Ramos (cell line): ENCODE results near the gene MAP4K3.

Source experiments
- in situ Hi-C: fragments of 300-500 bp; cut with MboI; formaldehyde crosslinking; loops from one replicate; pipeline ENCODE4 v1.14.3; 2022; ENCODE audit warnings: low sequenced_read_pairs; ENCODE audit not compliant: unreplicated experiment

MAP4K3 gene

DNA sequence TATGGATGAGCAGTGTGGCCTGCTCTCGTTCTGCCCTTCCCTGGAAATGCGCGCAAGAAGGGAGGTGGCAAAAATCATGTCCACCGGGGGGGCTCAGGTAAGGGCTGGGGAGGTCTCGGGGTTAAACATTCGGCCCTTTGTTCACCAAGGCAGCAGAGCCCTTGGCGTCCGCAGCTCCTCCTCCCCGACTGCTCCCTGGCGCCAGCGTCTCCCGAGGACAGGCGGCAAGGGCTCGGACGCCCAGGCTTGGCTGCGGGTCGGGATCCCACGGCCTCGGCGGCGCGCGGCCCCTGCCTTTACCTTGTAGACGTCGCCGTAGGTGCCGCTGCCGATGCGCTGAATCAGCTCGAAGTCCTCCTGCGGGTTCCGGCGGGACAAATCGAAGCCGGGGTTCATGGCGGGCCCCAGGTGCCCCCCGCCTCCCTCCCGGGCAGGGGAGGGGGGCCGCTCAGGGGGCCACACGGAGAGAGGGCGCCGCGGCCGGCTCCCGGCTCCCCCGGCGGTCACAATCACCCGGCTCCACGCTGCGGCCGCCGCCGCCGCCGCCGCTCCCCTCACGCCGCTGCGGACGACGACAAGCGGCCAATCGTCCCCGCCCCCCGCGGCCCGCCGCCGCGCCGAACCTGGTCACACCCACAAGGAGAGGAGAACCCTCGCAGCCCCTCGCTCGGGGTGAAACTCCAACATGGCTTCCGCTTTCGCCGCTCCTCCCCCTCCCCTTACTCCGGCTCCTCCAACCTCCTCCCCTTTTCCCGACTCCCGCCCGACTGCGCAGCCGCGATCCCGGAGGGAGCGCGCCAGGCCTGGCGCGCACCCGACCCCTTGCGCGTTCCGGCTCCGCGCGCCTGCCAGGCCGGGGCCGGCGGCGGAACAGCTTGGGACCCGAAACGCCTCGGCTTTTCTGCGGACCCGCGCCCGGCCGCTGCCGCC is at the start of gene MAP4K3:
TSS of gene MAP4K3 (minus strand) at position 694 of the 930 bp plus-strand sequence. CDS start at position 396, 298 bp downstream.
- in situ Hi-C loops = no loop called here

DNA sequence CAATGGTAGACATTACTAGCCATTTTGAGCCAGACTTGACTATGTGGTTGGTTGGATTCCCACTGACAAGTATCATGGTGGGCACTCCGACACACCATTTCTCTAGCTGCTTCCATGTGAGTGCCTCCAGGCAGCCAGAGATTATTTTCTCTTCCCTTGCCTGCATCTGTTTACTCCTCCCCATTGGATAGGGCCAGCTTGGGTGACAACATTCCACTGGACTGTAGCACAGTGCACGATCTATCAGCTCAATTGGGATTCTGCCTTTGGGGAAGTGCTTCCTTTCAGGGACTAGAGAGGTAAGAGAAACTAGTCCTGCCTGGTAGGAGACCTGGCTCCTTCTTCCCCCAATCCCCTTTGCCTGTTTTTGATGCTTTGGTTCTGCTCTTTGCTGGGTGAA is 49.0 kb upstream of the MAP4K3 start:
- in situ Hi-C loops = no loop called here

DNA sequence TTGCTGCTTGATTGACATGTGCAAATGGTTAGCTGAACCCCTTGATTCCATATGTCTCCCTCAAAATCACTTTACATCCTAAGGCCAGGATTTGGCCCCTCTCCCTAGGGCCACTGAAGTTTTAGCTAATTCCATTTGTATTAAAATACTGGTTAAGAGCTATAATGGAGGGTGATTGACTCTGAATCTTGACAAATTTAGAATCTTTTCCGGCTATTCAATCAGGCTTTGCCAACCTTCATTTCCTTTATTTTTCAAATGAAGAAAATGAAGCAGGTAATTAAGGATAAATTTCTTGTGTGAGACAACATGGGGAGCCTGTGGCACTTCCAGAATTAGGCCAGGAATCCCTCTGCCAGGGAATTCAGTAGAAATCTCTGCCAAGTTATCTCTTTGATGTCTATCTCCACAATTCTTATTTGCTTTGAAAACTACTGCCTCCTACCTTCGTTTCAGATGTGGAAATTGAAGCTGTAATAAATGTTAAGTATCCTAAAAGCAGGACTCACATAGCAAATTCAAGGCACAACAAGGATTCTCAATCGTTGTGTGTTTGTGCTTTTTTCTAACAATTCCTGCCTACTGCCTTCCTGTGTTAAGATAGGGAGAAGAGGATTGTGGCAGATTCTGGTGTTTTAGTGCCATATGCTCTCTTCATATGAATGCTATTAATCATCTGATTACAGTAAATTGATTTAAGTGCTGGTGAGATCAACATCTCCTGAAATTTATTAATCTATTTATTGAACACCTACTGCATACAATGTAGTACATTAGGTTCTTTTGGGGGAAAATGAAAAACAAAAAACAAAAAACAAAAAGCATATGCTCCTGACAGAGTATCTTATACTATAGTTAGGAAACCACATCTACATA is 47.8 kb upstream of the MAP4K3 start:
- in situ Hi-C loops = no loop called here

DNA sequence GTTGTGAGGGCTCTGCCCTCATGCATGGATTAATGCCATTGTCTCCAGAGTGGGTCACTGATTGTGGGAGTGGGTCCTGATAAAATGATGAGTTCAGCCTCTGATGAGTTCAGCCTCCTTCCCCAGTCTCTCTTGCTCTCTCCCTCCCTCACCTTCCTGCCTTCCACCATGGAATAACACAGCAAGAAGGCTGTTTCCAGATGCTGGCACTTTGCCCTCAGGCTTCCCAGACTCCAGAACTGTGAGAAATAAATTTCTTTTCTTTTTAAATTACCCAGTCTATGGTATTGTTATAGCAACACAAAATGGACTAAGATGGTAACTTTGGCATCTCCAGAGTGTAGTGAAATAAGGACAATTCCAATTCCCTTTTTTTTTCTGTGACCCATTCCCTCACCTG is 47.1 kb upstream of the MAP4K3 start:
- in situ Hi-C loops = no loop called here

DNA sequence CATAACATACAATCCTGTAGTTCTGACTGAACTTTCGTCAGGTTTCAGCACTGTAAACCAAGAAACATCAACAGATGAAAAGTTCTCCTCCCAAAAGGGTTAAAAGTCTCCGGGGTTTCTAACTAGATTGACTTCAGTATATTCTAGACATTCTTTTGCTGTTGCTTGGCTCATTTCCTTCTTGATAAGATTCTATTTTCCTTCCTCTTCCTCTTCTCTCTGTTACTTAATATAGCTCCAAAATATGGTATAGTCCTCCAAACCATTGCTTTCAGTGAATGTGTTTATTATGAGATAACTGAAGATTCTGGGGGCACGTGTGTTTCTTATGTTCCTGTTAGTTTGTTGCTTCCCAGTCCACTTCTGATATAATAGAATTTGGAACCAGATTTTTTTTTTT is 46.4 kb upstream of the MAP4K3 start:
- in situ Hi-C loops = no loop called here

DNA sequence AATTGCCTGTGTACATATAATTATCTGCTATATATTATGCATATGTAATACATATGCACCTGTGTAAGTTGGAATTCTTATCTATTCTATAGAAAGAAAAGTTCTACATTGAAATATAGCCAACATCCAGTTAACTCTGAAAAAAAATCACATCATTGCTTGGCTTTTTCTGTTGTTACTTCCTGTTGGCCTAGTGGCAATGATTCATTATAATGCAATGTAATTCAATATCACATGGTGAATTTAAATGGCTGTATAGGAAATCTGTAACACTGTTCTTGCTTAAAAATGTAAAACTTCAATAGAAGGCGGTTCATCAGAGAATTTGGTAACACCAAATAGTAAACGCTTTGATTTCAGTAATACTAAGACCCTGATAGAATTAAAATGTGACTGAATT is 44.5 kb upstream of the MAP4K3 start:
- in situ Hi-C loops = no loop called here

DNA sequence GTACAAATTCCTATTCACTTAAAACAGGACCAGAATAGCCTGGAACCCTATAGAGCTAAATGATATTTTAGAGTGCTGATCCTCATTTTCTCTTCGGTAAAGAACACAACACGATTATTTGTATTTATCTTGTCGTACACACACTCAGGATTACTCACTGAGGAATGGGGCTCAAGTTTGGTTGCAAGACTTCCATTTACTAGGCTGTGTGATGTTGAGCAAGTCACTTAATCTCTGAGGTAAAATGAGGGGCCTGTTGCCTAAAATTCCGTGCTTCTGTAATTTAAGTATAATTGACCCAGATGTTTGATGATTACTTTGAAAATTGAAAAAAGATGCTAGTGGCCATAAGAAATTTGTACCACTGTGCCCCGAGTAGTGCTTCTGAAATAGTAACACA is 42.6 kb upstream of the MAP4K3 start:
- in situ Hi-C loops = no loop called here

DNA sequence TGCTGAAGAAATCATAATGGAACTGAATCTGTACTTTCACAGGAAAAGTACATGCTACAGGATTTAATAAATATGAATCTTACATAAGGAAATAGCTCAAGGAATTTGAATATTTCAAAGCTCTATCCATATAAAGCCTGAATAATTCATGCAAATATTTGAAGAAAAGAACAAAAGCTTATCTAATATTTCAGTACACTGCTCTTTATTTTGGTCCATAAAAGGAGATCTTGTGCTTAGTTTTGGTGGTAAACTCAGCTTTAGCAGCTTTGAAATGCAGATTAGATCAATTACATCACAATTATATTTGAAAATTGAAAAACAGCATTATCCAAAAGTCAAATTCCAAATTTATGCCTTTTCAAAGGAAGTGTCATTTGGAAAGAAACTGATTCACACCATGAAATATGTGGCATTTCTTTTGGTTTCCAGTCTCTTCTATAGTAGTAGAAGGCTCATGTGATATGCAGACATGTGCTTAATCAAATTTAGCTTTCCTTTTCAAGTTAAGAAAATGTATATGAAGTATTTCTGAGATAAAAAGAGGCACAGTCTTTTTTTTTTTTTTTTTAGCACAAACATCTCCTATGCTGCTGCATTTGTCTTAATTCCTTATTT is 42.1 kb upstream of the MAP4K3 start:
- in situ Hi-C loops = no loop called here

DNA sequence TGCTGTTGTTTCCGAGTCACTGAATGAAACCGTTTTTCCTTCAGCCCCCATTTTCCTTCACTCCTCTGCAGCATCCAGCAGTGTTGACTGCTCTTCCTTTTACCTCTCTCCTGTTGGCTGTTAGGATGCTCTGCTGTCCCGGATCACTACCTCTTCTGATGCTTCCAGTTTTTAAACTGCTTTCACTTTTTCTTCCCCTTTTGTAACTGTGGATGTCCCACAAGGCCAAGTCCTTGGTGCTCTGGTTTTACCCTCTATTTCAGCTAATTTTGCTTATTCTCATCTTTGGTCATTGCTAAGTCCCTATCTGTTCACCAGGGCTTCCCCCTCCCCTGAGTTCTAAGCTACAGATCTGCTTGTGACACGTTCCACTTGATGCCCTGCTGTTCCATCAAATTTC is 39.4 kb upstream of the MAP4K3 start:
- in situ Hi-C loops = no loop called here

DNA sequence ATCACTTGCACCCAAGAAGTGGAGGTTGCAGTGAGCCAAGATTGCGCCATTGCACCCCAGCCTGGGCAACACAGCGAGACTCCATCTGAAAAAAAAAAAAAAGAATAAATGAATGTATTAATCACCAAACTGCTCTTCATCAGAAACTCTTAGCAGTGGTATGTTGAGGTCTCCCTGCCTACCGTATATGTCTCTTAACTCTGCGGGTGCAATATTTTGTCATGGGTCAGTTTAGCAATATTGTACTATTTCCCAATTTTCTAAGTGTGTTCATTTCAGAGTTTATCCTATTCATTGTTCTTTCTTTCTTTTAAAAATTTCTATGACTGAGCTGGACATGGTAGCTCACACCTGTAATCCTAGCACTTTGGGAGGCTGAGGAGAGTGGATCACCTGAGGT is 37.9 kb upstream of the MAP4K3 start:
- in situ Hi-C loops = no loop called here

DNA sequence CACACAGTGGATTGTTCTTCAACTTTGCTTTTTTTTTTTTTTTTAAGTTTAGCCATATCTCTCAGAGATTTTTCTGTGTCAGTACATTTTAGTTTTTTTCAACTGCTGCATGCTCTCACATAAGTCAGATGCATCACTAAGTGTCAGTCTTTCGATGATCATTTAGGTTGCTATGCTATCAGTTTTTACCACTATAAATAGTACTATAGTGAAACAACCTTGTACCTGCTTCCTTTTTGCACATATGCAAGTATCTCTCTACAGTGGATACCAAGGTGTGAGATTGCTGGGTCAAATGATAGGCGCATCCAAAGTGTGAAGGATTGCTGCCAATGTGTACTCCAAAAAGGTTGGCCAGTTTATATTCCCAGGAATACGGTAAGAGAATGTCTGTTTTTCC is 33.5 kb upstream of the MAP4K3 start:
- in situ Hi-C loops = no loop called here

DNA sequence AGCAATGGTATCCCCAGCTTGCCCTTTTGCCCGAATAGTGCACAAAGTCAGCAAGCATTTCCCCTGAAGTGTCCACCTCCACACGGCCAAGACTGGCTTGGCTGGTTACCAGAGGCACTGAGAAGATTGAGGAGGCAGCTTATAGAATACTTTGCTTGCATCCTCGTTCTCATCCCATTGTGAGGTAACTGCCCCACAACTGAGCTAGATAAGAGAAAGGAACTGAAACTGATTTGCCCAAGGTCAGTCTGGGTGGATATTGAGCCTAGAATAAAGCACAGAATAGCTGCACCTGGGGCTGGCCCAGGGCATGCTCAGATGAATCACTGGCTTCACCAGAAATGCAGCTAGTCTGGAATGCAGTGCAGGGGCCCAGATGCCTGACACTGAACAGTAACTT is 32.7 kb upstream of the MAP4K3 start:
- in situ Hi-C loops = no loop called here

DNA sequence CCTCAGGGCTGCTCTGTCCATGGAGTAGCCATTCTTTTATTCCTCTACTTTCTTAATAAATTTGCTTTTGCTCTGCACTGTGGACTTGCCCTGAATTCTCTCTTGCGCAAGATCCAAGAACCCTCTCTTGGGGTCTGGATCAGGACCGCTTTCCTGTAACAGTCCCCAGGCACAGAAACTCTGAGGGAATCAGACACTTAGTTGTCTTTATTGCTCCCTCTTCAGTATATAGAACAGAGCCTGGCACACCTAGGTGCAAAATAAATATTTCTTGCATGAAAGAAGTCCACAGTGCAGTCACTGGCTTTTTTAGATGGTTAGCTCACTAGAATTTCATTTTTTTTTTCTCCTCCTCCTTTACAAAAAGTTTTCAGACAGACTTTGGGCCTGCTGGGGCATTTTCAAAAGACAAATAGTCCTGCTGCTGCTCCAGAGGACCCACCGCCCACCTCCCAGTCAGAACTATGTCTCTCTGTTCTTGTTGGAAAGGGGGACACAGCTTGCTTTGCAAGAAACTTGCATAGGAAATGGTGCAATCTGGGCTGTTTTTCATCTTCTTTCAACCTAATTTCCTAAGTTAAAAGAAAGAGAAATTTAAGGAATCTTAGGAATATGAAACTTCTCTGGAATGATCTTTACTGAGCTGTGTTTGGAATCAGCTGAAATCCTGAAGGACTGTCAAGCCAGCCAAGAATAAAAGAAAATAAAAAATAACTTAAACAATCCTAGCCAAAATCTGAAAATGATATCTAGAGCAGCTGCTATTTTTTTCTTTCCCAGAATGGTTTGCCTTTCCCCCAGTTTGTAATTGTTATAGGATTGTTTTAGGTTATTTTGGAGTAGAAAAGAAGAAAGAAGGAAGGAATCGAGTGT is 31.7 kb upstream of the MAP4K3 start:
- in situ Hi-C loops = no loop called here

DNA sequence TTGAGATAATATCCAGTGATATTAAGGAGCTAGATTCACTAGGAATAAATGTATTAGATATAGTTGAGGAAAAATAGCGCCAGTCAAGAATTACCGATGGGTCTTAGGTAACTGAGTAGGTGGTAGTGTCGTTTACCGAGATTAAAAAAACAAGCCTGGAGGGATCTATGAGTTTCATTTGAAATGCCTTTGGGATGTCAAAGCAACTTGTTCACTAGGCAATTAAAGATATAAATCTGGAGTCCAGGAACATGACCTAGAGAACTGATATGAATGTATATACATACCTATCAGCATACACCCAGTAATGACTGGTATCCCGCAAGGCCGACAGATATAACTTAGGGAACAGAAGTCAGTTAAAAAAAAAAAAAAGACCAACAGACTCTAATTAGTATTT is 29.2 kb upstream of the MAP4K3 start:
- in situ Hi-C loops = no loop called here

DNA sequence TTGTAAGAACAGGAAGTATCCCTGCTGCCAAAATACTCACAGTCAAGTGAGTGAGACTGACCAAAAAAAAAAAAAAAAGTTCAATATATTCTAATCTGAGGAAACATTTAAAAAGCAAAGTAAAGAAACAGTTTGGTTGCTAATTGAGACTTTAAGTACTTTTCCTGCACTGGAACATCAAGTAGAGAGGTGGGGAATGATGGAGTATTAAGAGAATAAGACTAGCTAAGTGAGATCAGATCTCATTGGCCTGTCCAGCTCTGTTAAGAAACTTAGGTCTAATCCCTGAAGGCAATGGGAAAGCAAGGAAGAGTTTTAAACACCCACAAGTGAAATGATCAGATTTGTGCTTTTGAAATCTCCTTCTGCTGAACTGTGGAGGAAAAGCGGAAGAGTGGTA is 27.8 kb upstream of the MAP4K3 start:
- in situ Hi-C loops = no loop called here

DNA sequence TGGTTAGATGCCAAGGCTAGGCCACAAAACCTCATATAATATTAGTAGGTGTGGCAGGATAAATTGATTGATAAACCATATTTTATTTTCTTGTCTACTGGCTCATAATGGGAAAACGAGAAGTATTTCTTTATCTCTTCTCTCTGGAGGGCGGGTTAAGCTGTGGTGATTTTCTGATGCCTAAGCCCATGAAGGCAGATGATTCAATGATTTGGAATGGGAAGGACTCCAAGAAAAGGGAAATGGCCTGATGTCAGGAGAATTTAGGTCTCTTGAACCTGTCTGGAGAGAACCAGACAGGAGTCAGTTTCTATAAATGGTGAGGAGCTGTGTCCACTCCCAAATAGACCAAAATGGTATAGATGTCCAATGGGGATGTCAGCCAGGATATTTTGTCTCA is 18.7 kb upstream of the MAP4K3 start:
- in situ Hi-C loops = no loop called here

DNA sequence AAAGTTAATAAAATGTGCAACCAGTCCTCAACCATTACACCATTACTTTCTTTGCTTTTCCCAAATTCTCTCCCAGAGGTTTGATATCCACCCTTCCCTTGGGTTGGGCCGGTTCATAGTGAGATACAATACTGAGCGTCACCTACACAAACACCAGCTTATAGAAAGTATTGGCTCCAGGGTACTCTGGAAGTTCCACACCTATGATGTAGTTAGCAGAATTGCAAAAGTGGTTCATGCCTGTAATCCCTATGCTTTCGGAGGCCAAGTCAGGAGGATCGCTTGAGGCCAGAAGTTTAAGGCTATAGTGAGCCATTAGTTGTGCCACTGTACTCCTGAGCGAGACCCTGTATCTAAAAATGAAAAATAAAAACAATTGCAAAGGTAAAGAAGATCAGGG is 15.3 kb upstream of the MAP4K3 start:
- in situ Hi-C loops = no loop called here

DNA sequence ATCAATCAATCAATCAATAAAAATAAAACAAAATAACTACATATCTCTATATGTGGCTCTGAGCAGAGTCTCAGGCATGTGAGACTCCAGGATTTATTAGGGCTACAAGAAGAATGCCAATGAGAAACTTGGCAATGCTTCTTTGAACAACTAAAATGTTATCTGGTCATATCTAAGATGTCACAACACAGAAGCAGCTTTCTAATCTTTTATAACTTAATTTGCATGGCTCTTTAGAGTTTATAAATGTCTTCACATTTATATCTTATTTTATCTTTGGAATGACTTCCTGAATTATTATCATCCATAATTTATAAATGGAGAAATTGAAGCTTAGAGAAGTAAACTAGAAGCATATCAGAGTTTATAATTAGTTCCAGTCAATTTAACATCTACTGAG is 14.9 kb upstream of the MAP4K3 start:
- in situ Hi-C loops = no loop called here

DNA sequence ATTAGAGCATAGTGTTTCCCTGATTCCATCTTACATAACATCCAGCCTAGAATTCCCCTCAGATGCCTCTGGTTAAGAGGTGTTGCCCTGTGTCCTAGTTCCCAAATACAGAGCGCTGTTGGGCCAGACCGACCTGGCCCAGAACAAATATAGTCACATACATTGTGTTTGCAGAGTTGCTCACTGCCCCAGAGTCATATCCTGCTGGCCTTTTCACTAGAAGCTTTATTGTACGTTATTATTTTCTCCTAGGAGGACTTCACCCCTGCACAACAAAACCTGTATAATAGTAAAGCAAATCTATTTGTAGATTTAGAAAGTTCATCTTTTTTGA is 11.1 kb upstream of the MAP4K3 start:
- in situ Hi-C loops = no loop called here
